ENCODE measurements around the gene ADM. TPM values are rescaled to one million over a fixed set of nuclear protein-coding genes. Genes with fewer than 3 reads are reported as not detected.

ADM gene
- total RNA-seq, 2 experiments from 2014 or later: 0.46 to 4.9 TPM

DNA sequence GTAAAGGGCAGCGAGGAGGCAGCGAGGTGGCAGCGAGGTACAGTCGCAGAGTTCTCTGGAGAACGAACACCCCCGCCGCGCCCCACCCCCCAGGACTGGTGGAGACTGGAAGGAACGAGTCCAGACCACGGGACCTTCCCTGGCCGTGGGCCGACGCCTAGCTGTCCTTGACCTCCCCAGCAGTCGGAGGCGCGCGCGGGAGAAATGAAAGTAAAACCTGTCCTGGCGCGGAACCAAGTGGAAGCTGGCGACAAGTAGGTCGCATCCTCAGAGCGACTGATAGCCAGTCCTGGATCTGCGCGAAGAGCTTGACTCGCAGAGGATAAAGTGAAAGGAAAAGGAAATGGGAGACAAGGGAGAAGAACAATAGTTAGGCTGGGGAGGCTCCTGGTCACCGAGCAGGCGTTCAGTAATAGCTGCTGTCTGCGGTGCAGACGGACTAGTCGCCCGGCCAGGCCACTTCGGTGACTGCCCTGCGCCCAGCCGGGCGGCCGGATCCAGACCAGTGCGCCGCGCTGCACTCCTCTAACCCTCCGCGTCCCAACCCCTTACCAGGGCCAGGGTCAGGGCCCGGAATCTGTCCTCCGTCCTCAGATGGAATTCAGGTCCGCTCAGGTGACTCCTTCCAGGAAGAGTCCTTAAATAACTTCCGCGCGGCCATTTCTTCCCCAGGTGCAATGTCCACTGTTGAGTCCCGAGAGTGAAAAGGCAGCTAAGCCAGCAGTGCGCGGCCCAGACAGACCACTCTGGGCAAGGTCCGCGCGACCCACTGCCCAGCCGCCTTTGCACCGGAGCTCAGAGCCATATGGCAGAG, 1.9 kb upstream of the ADM start:
- intact Hi-C loops (cut with micrococcal nuclease; ENCODE audit: unreplicated experiment): no loop called here
- peaks cover 50% of the 10 kb centered on the region for H3K4me1 ChIP-seq (ENCODE audit: insufficient read depth, low read length, poor library complexity, severe bottlenecking)
- DNase-seq (ENCODE audit: low spot score): no peak
- H2AFZ ChIP-seq (ENCODE audit: low read length): peak overlapping the region; percentile 68; the same call in 1 of the 2 replicates
- peak overlapping the region; percentile 62 for H3K4me3 ChIP-seq (ENCODE audit: low read depth, low read length, poor library complexity, severe bottlenecking)
- H3K36me3 ChIP-seq (ENCODE audit: insufficient read depth, low read length): no peaks in the 10 kb centered on the region
- POLR2A ChIA-PET: interaction anchor here (0.6 to 2.6 kb wide), 2 partner anchors 12 to 682 kb away, joined by 6 to 7 read pairs; no protein-coding TSS in a partner anchor
- BruUV-seq (replicated peaks): no TSS peak
- no peak overlapping the region for H3K27ac ChIP-seq (ENCODE audit: low read depth, low read length, poor library complexity, severe bottlenecking)
- CTCF ChIA-PET (ENCODE audit: unreplicated experiment): interaction anchor here (0.6 to 1.0 kb wide), 2 partner anchors 8 to 12 kb away, joined by 3 to 4 read pairs; no protein-coding TSS in a partner anchor
- H3K9me2 ChIP-seq (ENCODE audit: insufficient read depth, low read length): no peaks in the 10 kb centered on the region
- H3K9me3 ChIP-seq (ENCODE audit: low read length): no peaks in the 10 kb centered on the region
- H3K4me2 ChIP-seq (ENCODE audit: low read length): peak overlapping the region; percentile 76
- no peaks in the 10 kb centered on the region for H4K20me1 ChIP-seq (ENCODE audit: insufficient read depth, low read length)
- no peaks in the 10 kb centered on the region for H3K79me2 ChIP-seq (ENCODE audit: insufficient read depth, low read depth, low read length)
- TF ChIP-seq EZH2phosphoT487 (IDR thresholded peaks at IDR 0.05; ENCODE audit: borderline replicate concordance, low read depth, low read length): no peak
- TF ChIP-seq, protein P1, sequence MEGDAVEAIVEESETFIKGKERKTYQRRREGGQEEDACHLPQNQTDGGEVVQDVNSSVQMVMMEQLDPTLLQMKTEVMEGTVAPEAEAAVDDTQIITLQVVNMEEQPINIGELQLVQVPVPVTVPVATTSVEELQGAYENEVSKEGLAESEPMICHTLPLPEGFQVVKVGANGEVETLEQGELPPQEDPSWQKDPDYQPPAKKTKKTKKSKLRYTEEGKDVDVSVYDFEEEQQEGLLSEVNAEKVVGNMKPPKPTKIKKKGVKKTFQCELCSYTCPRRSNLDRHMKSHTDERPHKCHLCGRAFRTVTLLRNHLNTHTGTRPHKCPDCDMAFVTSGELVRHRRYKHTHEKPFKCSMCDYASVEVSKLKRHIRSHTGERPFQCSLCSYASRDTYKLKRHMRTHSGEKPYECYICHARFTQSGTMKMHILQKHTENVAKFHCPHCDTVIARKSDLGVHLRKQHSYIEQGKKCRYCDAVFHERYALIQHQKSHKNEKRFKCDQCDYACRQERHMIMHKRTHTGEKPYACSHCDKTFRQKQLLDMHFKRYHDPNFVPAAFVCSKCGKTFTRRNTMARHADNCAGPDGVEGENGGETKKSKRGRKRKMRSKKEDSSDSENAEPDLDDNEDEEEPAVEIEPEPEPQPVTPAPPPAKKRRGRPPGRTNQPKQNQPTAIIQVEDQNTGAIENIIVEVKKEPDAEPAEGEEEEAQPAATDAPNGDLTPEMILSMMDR (conservative IDR thresholded peaks at IDR 0.05; ENCODE audit: low read length): no peak

DNA sequence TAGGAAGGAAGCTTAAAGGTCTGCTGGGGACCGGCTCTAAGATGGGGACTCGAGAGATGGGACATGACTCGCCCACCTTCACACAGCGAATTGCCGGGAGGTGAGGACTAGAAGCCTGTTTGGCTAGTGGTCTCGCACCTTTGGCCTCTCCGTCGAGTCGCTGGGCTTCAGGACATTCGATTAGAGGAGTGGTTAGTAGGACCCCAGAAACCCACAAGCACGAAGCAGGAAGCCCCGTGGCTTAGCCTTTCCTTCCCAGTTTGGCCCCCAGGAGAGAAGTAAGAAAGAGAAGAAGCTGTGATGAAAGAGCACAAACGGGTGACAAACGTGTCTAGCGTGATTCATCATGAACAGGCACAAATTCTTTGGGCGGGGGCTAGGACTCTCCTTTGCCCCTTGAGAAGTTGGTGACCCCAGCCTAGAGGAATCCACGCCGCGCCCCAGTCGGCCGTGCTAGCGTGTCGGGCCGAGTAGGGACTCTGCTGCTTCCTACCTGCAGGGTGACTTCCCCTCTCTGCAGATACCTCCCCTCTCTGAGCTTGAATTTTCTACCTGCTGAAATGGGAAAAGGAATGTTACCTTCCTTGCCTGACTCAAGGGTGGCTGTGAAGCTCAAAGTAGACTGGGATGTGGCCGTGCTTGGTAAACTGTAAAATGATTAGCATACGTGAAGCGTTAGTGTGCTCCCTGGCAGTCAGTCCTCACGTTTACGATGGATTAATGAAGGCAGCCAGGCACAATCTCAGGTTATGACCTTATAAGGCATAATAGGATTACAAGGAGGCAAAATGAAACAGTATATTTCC, 1.1 kb upstream of the ADM start:
- DNase-seq (ENCODE audit: low spot score): no peak
- POLR2A ChIA-PET: interaction anchor here (0.6 to 2.6 kb wide), 7 partner anchors 9 to 604 kb away, joined by 3 to 7 read pairs (median 3); no protein-coding TSS in a partner anchor
- BruUV-seq (replicated peaks): no TSS peak

More for the DNA sequence above, 1.1 kb upstream of the ADM start:
- intact Hi-C loops (cut with micrococcal nuclease; ENCODE audit: unreplicated experiment): no loop called here
- no peaks in the 10 kb centered on the region for H3K79me2 ChIP-seq (ENCODE audit: insufficient read depth, low read depth, low read length)
- peaks cover 58% of the 10 kb centered on the region for H3K4me1 ChIP-seq (ENCODE audit: insufficient read depth, low read length, poor library complexity, severe bottlenecking)
- no peaks in the 10 kb centered on the region for H4K20me1 ChIP-seq (ENCODE audit: insufficient read depth, low read length)
- no peaks in the 10 kb centered on the region for H3K36me3 ChIP-seq (ENCODE audit: insufficient read depth, low read length)
- CTCF ChIA-PET (ENCODE audit: unreplicated experiment): interaction anchor here (1.0 kb wide), 1 partner anchor 544 kb away, joined by 5 read pairs; no protein-coding TSS in a partner anchor
- H3K9me3 ChIP-seq (ENCODE audit: low read length): no peaks in the 10 kb centered on the region
- H2AFZ ChIP-seq (ENCODE audit: low read length): peak overlapping the region; percentile 68; the same call in 1 of the 2 replicates
- no peak overlapping the region for H3K27ac ChIP-seq (ENCODE audit: low read depth, low read length, poor library complexity, severe bottlenecking)
- peak overlapping the region; percentile 62 for H3K4me3 ChIP-seq (ENCODE audit: low read depth, low read length, poor library complexity, severe bottlenecking)
- peak overlapping the region; percentile 76 for H3K4me2 ChIP-seq (ENCODE audit: low read length)
- no peaks in the 10 kb centered on the region for H3K9me2 ChIP-seq (ENCODE audit: insufficient read depth, low read length)
- no peak; the same call in 1 of the 2 replicates for TF ChIP-seq EZH2phosphoT487 (IDR thresholded peaks at IDR 0.05; ENCODE audit: borderline replicate concordance, low read depth, low read length)
- TF ChIP-seq, protein P1 (conservative IDR thresholded peaks at IDR 0.05; ENCODE audit: low read length): no peak

Measured in OCI-LY7 (cell line).